Fibroblast of the aortic adventitia (primary cell): ENCODE measurements around the gene COL13A1. TPM values are rescaled to one million over a fixed set of nuclear protein-coding genes. Genes with fewer than 3 reads are reported as not detected.

Source experiments
- DNase-seq: peaks from one replicate; pipeline ENCODE4 v3.0.0-alpha.2; 2010; ENCODE audit warnings: low read depth
- H3K4me3 ChIP-seq: 2 replicates; pipeline ENCODE4 v1.5.1; 2011; ENCODE audit warnings: low read depth, mild to moderate bottlenecking, control low read depth, low read length, moderate library complexity
- CTCF ChIP-seq: IDR thresholded peaks from 2 replicates; pipeline ENCODE4 v1.5.1; 2011; ENCODE audit warnings: mild to moderate bottlenecking, low read length, control low read depth, inconsistent platforms; ENCODE audit not compliant: insufficient read depth
- total RNA-seq: library from RNA; depleted of rRNA; stranded (reverse); fragments of >200 nt; gene quantifications from 2 replicates; pipeline ENCODE4 v1.2.3, GENCODE V29; 2012; ENCODE audit warnings: low replicate concordance

COL13A1 gene
- total RNA-seq, 1 donor = 10.7 TPM

GRCh38 chr10:69826789-69827554, 25.3 kb downstream of the COL13A1 start:
- TF ChIP-seq CTCF = no peak
- no peak for DNase-seq
- no peak overlapping the region for H3K4me3 ChIP-seq

GRCh38 chr10:69828144-69828870, 26.6 kb downstream of the COL13A1 start:
- H3K4me3 ChIP-seq = no peak overlapping the region

GRCh38 chr10:69829775-69830174, 28.1 kb downstream of the COL13A1 start:
- TF ChIP-seq CTCF = no peak
- no peak for DNase-seq
- H3K4me3 ChIP-seq = no peak overlapping the region

More at GRCh38 chr10:69828144-69828870, 26.6 kb downstream of the COL13A1 start:
- no peak for DNase-seq
- no peak for TF ChIP-seq CTCF

- DNase-seq = peak; percentile 27
- no peak for TF ChIP-seq CTCF
- H3K4me3 ChIP-seq = no peak overlapping the region
Measured at GRCh38 chr10:69831231-69831855, 29.6 kb downstream of the COL13A1 start.

- H3K4me3 ChIP-seq = no peak overlapping the region
- no peak for DNase-seq
- no peak for TF ChIP-seq CTCF
Measured at GRCh38 chr10:69835233-69835632, 33.5 kb downstream of the COL13A1 start.

- H3K4me3 ChIP-seq = no peak overlapping the region
- TF ChIP-seq CTCF = no peak
- DNase-seq = no peak
Measured at GRCh38 chr10:69835875-69836730, 34.4 kb downstream of the COL13A1 start.
